Fibroblast of the conjunctiva (primary cell): ENCODE data around the gene SPACA6.
A peak's percentile ranks its signal among the peaks of the same experiment; 100 is the strongest.
"Not testable (repeated sequence)": the region's sequence is repeated elsewhere in the genome, so short reads cannot be mapped to it uniquely, and the experiment has no call there.

Experiments
- DNase-seq: peaks from one replicate; pipeline ENCODE4 v3.0.0-alpha.2; 2010; ENCODE audit warnings: low read depth

SPACA6 gene

GRCh38 chr19:51737924-51738323 lies 44.8 kb downstream of the SPACA6 start:
- no peak for DNase-seq

- not testable (repeated sequence) for DNase-seq
Measured at GRCh38 chr19:51738523-51738922, 45.4 kb downstream of the SPACA6 start.

DNA sequence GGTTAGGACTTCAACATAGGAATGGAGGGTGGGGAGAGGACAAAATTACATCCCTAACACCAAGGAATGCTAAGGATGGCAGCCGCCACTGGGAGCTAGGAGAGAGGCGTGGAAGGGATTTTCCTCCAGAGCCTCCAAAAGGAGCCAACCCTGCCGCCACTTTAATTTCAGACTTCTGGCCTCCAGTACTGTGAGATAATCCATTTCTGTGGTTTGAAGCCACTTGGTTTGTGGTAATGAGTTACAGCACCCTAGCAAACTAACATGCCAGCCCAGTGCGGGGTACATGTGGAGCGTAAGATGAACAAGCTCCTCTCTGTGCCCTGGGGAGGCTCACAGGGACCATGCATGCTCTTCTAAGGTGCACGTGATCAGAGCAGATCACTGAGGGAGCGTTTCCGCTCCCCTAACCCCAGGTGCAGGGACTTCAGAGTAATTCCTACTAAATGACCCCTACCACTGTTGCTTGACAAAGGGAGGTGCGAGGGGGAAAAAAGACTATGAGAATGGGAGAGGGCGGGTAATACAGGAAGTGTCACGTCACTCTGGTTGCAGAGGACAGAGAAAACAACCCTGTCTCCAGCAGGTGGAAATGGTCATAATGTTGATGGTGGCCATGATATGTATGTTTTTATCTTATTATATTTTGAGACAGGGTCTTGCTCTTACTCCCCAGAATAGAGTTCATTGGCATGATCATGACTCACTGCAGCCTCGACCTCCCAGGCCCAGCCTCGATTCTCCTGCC lies 46.5 kb downstream of the SPACA6 start:
- no peak for DNase-seq

GRCh38 chr19:51740356-51740755 lies 47.2 kb downstream of the SPACA6 start:
- DNase-seq = no peak

DNA sequence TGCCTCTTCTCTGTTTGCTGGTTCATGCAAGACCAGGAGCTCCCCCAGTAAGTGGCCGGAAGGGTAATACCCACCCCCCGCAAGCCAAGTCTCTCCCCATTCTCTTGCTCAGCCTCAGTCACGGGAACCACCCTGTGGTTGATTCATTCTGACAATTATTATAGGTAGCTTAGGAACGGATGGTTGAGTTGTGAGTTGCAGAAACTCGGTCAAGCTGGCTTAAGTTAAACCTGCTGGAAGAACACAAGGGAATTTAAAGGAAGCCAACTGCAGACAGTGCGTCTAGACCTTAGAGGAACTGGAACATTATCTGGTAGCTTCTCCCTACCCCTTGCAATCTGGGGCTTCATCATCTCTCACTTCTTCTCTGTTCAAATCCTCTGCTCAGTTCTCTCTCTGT lies 49.7 kb downstream of the SPACA6 start:
- peak; percentile 36 for DNase-seq

DNA sequence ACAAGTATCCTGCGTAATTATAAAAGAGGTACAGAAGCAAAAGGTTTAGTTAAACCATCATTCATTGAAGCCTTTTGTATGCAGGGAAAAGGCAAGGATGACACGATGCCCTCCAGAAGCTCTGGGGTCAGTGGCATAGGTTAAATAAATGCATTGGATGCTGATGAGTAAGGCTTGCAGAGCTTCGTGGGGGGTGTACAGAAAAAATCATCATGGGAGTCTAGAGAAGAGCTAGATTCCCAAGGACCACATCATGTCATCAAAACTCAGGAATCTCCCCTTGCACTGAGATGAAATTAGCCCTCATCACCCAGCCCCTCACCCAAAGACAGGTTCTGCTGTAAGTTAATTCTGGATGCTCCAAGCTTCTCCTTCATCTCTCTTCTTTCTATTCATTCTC lies 50.3 kb downstream of the SPACA6 start:
- DNase-seq = no peak

DNA sequence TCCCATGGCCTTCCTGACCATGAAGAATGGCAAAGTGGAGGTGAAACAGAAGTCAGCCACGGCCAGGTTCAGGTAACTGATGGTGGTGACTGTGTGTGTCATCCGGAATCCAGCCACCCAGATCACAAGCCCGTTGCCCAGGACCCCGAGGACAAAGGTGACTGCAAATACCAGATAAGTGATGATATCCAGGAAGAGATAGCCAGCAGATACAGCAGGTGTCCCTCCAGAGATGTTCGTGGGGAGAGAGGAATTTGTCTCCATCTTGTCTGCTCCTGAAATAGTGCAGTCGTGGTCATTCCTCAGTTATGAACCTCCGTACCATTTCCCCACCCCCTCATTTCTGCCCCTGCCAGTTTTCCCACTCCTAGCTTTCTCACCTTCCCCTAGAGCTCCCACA lies 53.6 kb downstream of the SPACA6 start:
- DNase-seq = no peak

- DNase-seq = no peak
Measured at GRCh38 chr19:51749979-51750378, 56.8 kb downstream of the SPACA6 start.

DNA sequence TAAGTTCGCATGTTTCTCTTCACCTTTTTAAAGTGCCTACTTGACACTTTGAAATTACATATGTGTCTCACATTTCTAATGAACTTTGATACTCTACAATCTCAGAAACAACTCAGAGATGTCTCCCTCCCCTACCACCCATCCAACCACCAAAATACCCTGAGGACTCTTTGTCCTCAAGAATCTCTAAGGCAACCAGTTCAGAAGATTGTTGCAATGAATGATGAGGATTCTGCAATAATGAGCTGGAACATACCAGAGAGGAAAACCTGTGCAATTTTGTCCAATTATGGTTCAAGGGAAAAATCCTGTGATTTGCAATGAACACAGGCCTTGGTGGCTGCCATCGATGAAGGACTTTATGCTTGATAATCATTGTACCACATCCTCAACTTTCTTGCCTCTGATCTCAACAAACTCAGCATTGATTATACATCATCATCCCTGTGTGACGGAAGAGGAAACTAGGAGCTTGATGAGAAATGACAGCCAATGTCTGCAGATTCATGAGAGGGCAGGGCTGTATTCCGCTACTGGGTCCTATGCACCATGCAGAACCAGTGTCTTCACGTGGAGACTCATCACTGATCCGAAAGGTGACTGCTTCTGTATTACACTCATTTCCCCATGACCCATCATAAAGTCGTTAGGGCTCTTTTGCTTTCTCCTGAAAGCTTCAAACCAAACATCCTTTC lies 57.4 kb downstream of the SPACA6 start:
- no peak for DNase-seq

DNA sequence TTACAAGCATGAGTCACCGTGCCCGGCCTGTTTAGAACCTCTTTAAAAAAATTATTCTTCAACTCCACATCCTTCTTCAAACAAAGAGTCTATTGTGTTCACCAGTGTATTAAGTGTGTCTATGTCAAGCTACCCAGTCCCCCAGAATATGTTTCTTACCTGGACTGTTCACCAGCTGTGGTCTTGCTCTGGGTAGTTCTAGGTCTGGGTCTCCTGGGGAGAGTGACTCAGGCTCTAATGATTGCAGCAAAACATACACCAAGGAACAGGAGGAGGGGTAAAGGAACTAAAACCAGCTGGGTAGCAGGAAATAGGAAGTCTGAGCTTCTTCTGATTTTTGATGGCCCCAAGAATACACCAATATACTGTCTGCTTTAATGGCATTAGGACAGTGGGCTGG lies 58.5 kb downstream of the SPACA6 start, which contains the start of gene FPR1:
Gene FPR1, minus strand, starts transcription at position 224 of the 400 bp plus-strand sequence. CDS start 4,884 bp downstream, outside the sequence.
- DNase-seq = no peak

DNA sequence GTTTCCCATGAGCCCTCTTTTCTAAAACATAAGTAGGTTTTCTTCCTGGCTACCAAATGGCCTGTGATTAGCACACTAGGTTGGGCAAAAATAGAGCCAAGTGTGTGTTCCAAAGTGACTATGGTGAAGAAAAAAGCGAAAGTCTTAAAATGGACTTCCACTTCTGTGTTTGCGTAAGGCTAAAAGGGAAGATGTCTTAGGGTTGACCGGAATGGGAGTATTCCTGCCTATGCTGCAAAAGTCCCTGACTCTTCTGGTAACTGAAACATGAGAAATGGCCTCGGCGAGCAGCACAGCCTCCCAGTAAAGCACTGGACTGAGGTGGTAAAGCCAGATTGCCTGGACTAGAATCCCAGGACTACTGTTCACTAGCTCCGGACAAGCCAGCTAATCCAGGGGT lies 61.0 kb downstream of the SPACA6 start:
- DNase-seq = no peak

- DNase-seq = no peak
Measured at GRCh38 chr19:51754770-51755169, 61.6 kb downstream of the SPACA6 start.
